Erythroblast (primary cell): ENCODE data around the gene TSLP.

ENCODE experiments used
- DNase-seq, 2 experiments: peaks; one replicate each; lab custom pipeline; 2025; lab: John Stamatoyannopoulos, UW
- GATA1 ChIP-seq: IDR thresholded peaks from 2 replicates; pipeline ENCODE4 v1.6.1; 2011; ENCODE audit warnings: low read depth, mild to moderate bottlenecking, control low read depth, low read length, moderate library complexity
- POLR2A ChIP-seq: IDR thresholded peaks from 2 replicates; pipeline ENCODE4 v1.6.1; 2011; ENCODE audit warnings: mild to moderate bottlenecking, low read length

The TSLP gene

DNA sequence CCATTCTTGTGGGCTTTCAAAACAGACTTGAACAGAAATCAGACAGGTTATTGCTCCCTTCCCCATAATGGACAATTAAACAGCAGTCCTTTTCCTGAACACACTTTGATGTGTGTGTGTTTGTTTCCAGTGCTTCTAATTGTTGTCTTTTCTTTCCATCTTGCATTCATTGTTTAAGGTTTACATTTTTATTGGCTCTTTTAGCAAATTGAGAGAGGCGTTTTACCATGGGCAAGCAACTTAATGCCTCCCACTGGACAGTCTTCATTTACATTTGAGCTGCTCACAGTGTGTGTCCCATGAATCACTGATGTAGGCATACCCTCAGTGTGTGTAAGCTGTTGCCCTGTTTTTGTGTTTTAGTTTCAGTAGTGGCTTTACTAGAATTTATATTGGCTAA is 45.6 kb downstream of the TSLP start:
- TF ChIP-seq POLR2A (no peak), GATA1 (no peak)
- DNase-seq: no peak

DNA sequence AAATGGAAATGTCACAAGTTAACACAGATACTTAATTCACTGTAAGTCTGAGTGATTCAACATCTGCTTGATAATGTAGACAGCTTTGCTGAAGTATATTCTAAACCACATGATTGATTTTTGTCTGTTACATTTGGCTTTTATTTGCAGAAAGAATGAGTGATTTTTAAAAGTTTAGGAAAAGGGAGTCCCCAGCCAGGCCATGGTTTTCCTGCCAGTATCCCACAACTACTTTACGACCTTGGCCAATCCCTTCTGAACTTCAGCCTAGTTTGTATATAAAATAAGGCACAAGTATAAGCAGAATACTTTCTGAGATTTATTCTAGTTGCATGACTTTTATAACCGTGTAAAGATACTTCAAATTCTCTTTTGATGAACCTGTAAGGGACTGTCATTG is 47.7 kb downstream of the TSLP start:
- TF ChIP-seq POLR2A (no peak), GATA1 (no peak)
- no peak for DNase-seq

GRCh38 chr5:111119856-111120255 is 48.3 kb downstream of the TSLP start:
- no peak for DNase-seq
- no peak for TF ChIP-seq POLR2A
- no peak for TF ChIP-seq GATA1

GRCh38 chr5:111120911-111121310 is 49.4 kb downstream of the TSLP start:
- DNase-seq: no peak
- TF ChIP-seq GATA1: no peak
- no peak for TF ChIP-seq POLR2A

GRCh38 chr5:111121926-111122325 is 50.4 kb downstream of the TSLP start:
- DNase-seq: no peak
- no peak for TF ChIP-seq GATA1

- TF ChIP-seq POLR2A (no peak), GATA1 (no peak)
- DNase-seq: no peak
Measured at GRCh38 chr5:111122398-111122797, 50.9 kb downstream of the TSLP start.

GRCh38 chr5:111124793-111125192 is 53.3 kb downstream of the TSLP start:
- DNase-seq: no peak
- no peak for TF ChIP-seq POLR2A
- no peak for TF ChIP-seq GATA1

DNA sequence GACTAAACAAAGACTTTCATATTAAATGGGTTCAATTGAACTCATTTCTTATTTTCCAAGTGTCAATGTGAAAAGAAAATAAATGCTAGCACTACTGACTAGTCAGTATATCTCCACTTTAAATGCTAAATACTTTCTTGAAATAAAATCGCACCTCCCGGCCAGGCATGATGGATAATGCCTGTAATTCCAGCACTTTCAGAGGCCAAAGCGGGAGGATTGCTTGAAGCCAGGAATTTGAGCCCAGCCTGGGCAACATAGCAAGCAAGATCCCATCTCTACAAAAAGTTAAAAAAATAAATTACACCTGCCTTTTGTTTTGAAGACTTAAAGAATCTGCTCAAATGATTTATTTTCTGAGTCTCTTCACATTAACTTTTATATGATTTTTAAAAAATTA is 55.4 kb downstream of the TSLP start:
- no peak for DNase-seq
- TF ChIP-seq GATA1 (no peak), POLR2A (no peak)
